Stimulated activated CD8-positive, alpha-beta memory T cell treated with anti-CD3 and anti-CD28 coated beads, Interleukin-4, amount 100 ng/mL, for 4 hours (primary cell): ENCODE measurements around the gene GAB2.

ENCODE experiments used
- DNase-seq, 2 donors: peaks; one replicate each; pipeline ENCODE4 v3.0.0-alpha.2; 2020; ENCODE audit warnings: low read depth in 2 of 2, low spot score in 1 of 2

GAB2 gene

DNA sequence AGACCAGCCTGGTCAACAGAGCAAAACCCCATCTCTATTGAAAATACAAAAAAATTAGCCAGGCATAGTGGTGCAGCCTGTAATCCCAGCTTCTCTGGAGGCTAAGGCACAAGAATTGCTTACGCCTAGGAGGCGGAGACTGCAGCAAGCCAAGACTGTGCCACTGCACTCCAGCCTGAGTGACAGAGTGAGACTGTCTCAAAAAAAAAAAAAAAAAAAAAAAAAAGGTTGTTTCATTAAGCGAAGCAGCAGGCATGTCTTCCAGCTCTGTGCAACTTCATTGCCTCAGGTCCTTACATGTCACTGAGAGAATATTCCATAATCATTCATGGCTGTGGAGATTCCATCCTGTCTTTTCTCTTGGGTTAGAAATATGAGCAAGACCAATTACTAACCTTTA, 16.9 kb downstream of the GAB2 start:
- DNase-seq, result no peak

DNA sequence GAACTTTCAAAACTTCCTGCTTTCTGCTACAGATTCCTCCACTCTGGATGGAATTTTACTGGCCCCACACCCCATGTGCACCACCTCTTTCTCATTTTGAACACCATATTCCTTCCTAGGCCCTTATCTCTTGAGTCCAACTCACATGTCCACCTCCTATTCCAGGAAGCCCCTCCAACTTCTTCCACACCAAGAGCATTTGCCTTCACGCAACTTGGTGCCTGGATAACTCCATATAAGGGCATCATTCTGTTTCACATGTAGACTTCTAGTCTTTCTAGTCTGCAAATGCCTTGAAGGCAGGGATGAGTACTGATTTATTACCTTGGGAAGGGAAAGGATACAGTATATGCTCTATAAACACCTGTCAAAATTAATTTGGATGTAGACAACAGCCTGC, 17.5 kb downstream of the GAB2 start:
- no peak for DNase-seq

DNA sequence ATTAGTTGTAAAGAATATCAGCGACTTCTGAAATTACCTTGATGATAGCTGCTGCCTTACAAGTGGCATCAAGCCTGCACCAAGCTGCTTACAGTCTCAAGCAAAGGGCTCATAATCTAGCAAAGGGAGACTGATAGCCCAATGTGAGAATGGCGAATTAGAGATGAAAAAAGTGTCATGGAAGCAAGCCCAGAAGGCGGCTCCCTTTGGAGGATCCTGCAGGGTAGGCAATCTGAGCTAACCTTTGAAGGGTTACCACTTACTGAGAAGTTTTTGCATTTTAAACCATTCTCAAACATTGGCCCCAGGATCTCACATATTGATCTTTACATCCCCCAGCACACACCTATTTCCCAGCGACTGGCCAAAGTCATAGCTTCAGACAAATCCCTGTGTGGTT, 18.5 kb downstream of the GAB2 start:
- DNase-seq, result no peak

DNA sequence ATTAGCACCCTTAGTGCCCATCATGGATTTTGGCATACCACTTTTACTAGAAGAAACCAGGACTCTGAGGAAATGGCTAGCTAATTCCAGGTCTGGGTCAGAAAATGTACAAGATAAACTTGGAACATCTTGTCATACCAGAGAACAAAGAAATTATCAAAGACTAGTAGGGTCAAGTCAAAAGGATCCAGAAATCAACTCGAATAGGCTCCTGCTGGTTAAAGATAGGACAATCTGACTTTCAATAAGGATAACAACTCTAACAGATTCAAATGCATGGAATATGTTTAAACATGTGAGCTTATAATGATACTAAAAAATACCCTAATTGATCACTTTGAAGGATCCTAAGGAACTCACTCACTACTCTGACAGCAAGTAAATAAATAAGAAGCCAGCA, 18.9 kb downstream of the GAB2 start:
- no peak for DNase-seq

DNA sequence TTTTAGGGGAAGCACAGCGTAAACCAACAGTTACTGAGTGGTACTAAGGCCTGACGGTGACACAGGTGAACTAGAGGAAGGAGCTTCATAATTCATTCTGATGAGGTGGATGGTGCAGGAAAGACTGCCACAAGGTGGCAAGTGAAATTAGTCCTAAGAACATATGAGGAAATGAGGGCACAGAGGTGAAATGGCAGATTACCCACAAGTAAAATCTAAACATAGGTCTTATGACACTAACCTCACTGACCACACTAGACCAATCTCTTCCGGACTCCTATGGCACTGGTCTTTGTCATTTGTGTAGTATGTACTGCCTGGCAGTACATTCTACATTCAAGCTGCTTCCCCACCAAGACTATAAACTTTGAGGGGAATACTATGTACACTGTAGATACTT, 20.2 kb downstream of the GAB2 start:
- no peak for DNase-seq

DNA sequence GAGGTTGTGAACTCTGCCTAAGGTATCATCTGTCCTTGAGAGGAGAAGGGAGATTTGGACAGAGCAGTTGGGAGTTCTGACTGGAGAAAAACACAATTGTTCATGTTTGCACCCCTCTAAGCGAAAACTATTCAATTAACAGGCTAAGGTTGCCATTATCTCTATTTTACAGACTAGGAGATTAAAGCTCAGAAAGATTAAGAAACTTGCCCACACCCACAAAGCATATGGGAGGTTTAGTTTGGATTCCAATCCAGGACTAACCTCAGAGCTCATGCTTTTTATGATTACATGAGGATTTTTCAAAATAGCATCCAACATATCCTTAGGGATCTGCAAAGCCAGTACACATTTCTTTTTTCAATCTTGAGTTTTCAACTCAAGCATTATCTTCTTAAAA, 22.0 kb downstream of the GAB2 start:
- DNase-seq, result no peak

DNA sequence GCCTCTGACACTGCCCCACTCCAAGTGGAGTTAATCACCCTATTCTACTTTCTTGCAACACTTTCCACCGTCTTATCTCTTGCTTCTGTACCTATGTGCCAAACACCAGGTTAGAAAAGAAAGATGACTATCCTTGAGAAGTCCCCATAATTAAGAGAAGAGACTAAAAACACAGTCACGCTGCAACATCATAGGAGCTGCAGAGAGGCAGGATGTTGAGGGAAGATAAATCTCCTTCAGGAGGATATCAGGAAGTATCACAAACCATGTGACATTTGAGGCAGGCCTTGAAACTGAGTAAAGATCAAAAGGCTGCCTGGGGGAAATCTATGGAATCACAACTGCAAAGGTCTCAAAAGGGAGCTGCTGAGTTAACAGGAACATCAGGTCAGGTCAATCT, 24.8 kb downstream of the GAB2 start:
- no peak for DNase-seq

DNA sequence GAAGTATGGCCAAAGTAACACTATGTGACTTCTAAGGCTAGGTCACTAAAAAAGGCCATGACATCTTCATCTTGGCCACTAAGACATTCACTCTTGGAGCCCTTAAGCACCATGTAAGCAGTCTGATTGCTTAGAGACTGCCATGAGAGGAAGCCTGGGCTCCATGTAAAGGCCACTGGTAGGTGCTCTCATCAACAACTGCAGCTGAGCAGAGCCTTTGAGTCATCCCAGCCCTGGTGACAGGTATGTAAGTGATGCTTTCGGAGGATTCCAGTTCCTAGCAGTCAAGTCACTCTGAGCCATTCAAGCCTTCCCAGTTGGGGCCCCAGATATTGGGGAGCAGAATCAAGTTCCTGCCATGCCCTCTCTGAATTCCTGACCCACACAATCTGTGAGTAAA, 26.2 kb downstream of the GAB2 start:
- no peak for DNase-seq

DNA sequence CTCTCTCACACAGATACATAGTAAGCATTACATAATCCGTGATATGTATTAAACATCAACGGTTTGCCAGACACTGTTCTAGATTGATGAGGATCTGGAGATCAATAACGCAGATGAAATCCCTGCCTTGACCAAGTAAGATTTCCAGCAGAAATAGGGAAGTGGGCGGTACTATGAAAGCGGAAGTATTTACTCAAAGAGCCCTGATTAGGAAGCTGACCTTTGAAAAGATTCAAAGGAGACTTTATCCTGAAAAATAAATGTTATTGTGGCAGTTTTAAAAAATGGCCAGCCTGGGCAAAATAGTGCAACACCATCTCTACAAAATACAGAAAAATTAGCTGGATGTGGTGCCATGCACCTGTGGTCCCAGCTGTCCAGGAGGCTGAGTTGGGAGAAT, 26.8 kb downstream of the GAB2 start:
- no peak for DNase-seq

DNA sequence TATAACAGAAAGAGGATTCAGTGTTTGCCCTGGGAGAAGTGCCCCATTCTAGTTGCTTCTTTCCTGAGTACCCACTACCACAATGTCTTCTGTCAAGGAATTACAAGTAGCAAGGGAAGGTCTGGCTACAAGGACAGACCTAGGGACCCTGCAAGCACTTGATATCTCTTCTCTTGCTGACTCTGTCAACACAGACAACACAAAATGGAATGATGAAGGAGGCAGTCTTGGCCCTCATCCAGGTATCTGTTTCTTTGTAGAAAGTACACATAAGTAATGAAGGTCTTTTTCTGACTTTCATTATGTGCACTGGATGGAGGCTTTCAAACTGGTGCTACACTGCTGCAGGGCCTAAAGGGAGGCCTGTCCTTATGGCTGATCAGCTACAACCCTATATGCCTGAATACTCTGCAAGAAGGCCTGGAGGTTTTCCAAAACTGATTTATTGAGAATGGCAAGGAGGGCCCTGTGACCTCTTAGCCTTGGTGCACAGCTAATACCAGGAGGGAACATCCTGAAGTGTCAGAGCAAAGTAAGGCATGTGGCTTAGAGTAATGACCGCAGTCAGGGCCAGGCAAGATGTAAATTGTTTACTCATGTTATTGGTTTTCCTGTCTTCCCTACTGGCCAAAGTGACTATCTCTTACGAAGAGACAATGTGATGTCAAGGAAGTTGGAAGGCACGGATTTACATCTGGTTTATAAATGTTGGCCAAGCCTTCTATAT, 31.2 kb downstream of the GAB2 start:
- DNase-seq, result no peak

DNA sequence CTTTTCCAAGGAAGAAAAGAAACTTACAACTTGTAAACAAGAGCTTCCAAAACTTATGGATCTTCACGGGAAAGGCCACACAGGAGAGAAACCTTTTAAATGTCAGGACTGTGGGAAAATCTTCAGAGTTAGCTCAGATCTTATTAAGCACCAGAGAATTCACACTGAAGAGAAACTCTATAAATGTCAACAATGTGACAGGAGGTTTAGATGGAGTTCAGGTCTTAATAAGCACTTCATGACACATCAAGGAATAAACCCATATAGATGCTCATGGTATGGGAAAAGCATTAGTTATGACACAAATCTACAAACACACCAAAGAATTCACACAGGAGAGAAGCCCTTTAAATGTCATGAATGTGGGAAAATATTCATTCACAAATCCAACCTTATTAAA, 32.4 kb downstream of the GAB2 start:
- DNase-seq, result no peak

DNA sequence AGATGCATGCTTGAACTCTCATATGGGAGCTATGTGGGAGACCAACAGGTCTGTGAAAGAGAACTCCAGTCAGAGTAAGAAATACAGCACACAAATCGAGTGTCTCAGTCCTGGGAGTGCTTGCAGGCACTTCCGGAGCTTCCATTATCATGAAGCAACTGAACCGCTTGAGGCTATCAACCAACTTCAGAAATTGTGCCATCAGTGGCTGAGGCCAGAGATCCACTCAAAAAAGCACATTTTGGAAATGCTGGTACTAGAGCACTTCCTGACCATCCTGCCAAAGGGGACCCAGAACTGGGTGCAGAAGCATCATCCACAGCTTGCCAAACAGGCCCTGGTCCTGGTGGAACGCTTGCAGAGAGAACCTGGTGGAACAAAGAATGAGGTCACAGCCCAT, 33.4 kb downstream of the GAB2 start:
- no peak for DNase-seq

DNA sequence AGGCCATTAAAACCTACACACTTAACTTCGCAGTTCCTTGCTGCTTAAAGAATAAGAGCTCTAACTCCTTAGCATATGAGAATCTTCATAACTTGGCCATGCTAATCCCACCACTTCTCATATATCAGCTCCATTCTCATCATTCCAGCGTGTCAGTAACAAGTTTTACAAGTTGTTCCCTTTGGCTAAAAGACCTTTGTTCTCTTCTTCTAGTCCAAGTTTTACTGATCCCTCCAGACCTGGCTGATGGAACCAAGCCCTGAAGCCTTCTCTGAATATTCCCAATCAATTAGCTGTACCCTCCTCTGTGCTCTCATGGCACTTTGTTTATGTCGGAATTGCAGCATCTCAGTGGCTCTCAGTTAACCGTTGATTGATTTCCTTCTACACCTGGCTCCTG, 35.8 kb downstream of the GAB2 start:
- no peak for DNase-seq

DNA sequence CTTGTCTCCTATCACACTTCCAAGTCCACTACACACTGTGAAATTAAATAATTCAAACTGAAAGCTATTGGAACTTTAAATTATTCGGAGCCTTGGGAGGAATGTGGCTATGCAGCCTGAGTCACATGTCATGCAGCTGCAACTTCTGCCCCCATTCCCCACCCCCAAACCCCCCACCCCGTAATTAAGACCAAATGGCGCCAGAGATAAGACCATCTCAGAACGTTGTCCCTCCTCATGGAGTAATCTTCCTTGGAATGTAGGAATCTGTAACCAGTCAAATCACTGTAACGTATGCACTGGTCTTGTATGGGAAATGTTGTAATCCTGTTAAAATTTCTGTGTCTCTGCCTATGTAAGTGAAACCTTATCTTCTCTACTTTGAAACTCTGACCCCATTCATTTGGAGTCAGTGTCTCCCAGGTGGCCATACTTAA, 37.0 kb downstream of the GAB2 start:
- DNase-seq, result no peak

DNA sequence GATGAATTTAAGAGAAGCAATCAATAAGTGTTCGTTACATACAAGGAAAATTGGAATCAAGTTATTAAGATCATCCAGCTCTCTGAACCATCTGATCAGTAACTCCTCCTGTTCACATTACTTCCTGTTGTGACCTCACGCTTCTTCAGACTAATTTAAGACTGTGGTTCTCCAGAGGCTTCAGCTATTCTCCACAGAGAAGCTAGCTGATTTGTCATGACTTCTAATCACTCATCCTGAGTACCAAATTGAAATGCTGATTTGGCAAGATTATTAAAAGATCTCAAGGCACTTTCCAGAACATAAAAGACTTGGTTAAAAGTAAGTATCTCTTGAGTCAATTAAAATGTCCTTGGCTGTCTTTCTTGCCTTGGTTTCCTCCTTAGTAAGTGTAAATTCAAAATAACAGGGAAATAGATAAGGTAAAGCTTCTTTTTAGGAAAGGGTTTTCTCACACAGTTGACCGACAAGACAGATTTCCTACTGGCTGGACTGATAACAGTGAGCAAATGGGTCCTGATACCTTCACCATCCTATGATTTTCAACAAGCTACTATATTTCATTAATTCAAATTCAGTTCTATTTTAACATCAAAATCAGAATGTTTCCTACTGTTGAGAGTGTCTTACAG, 38.5 kb downstream of the GAB2 start:
- DNase-seq, result no peak

DNA sequence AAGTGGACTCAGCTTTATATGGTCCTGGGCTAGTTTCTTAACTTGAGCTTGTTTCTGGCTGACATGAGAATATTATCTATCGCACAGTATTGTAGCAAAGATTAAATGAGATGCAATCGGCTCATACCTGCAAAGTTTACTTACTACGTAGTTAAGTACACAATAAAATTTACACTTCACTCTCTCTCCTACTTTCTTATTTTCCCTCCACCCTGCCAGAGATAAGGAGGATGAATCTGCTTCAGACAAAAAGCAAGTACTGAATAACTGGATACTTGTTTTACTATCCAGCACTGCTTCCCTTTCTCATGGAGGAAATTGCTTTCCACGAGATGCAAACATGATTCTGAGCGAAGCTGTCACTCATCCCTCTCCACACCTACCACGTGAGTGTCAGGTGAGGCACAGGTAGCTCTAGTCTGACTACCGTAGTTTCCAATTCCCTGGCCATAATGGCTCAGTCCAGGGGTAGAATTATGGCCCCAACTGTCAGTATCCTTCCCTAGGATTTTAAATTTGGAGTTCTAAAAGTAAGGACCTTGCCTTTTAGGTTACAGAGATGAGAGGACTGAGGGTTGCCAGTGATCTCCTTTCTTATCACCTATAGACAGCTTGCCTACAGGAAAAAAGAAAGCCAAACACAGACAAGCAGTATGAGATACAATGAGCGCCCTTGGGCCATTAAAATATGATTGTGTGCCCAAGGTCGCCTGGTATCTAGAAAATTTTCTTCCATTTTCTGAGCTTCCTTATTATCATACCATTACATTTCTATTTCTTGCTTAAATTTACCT, 39.8 kb downstream of the GAB2 start:
- no peak for DNase-seq

DNA sequence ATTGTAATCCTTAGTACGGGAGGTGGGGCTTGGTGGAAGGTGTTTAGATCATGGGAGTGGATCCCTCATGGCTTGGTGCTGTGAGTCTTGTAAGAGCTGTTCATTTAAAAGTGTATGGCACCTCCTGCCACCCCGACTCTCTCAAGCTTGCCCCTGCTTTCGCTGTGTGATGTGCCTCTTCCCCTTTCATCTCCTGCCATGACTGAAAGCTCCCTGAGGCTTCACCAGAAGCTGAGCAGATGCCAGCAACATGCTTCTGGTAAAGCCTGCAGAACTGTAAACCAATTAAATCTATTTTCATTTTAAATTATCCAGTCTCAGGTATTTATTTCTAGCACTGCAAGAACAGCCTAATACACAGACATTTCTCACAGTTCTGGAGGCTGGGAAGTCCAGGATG, 40.8 kb downstream of the GAB2 start:
- DNase-seq, result no peak

DNA sequence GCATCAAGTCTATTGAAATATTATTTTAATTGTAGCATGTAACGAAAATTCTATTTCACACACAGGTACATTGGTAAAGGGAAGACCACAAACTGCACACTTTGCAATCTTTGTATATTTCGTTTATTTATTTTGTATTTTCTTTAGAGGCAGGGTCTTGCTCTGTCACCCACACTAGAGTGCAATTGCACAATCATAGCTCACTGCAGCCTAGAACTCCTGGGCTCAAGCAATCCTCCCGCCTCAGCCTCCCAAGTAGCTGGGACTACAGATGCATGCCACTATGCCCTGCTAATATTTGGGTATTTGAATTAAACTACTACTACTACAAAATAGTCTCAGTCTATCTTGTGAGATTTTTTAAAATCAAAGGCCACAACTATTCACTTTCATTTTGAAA, 42.7 kb downstream of the GAB2 start:
- DNase-seq, result no peak

DNA sequence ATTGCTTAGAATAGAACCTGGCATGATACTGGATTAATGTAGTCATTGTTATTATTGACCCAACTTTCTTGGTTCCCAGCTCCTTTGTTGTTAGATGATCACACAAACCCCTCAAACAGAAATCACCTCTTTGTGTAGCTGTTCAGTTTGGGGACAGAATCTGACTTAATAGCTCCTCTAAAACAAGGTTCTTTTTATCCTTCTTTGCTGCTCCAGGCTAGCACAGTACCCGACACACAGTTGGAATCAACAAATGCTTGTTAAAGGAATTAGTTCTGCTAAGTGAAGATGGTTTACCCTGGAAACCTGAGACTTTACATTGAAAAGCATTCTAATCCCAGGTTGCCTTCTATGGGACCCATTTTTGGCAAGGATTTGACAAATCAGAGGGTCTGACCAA, 43.9 kb downstream of the GAB2 start:
- DNase-seq, result no peak

DNA sequence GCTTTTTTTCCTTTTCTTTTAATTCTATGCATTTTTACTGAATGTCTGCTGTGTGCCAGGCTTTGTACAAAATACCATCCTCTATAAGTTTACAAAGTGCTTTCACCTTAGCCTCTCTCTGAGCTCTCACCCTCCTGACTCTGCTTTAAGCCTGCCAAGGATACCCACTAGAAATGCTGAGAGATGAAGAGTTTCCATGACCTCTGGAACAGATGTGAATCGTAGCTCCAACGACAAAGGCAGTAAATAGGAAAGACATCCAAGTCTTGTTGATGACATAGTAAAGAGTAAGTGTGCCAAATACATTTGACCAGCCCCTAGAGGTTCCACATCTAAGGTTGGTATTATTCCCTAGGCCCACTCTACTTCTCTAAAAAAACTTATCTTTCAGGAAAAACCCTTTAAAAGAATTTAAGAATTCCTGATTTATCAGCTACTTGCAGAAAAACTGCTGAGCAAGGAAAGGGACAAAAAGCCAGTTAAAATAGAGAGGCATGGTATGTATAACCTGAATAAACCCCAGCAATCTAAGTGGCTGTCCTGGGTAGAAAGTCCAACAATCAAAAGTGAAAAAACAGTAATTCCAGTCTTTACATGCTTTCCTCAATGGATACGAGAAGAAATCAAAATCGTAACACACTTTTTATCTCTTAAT, 45.4 kb downstream of the GAB2 start:
- DNase-seq, result no peak

DNA sequence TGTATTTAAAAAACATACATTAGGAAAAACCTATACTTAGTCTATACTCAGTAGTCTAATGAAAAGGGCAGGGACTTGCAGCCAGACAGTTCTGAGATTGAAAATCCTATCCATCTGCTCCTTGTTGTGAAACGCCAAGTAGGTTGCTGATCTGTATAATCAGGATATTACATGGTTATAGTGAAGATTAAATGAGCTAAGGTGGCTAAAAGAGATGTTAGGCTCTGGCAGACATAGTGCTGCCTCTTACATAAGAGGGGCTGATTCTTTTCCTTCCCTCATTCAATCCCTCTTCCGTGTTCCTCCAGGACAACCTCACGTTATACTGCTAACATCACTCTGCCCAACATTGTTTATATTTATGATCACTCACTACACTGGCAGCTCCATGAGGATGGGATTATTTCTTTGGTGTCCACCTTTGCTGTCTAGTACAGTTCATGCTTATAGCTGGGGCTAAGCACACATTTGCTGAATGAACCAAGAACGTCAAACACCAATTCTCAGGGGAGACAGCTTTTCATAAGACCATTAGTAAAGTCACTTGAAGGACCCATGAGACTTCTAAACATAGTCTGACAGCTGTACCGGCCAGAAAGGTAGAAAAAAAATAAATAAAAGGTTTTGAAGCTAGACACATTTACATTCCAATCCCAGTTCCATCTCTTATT, 46.3 kb downstream of the GAB2 start:
- DNase-seq, result no peak
